GM12878 (cell line): ENCODE results near the gene SLCO2B1. TPM values are rescaled to one million over a fixed set of nuclear protein-coding genes. Genes with fewer than 3 reads are reported as not detected.

Source experiments
- polyA plus RNA-seq, 11 experiments: library from polyadenylated mRNA; depleted of rRNA in 4 of 11; unstranded in 6 of 11; stranded (reverse) in 5 of 11; fragments of >200 nt; fragmentation: Nextera tagmentation in 4 of 11; fragmentation: Illumina TruSeq in 1 of 11; extraction: Ambion mirVana in 4 of 11; extraction: Trizol in 1 of 11; gene quantifications; 1 replicate in 1 of 11; 2 replicates in 10 of 11; pipeline versions ENCODE4 v1.2.1 to v1.2.3, GENCODE V29; 2011 to 2016; ENCODE audit warnings: inconsistent platforms in 2 of 11, missing spikeins in 2 of 11, low read depth in 1 of 11
- total RNA-seq, 4 experiments: library from RNA; depleted of rRNA in 3 of 4; stranded (reverse); fragments of >200 nt in 3 of 4; fragmentation: Illumina TruSeq in 1 of 4; extraction: Trizol in 1 of 4; gene quantifications; 2 replicates each; pipeline versions ENCODE4 v1.2.1 to v1.2.3, GENCODE V29; 2013 to 2021

The SLCO2B1 gene
- total and polyA plus RNA-seq, 10 of the 15 experiments (the other 5 are each of a cell fraction or from before 2014, with no cell fraction given) = 0.05 to 3.5 (median 0.93) TPM; not detected in 2

Other genes with a start within 250 kb of the SLCO2B1 start
- gene XRRA1, start 202.0 kb upstream of the SLCO2B1 start, total RNA-seq (2014; rRNA removed) = 3.7 and 4.1 TPM in 2 replicates
- gene XRRA1, start 202.0 kb upstream of the SLCO2B1 start, total RNA-seq (2014; rRNA removed; fragmentation: Illumina TruSeq; extraction: Trizol) = 3.9 and 5.2 TPM in 2 replicates
- gene XRRA1, start 202.0 kb upstream of the SLCO2B1 start, total RNA-seq (2021) = 7.3 and 11.0 TPM in 2 replicates
- gene XRRA1, start 202.0 kb upstream of the SLCO2B1 start, polyA plus RNA-seq (2011; rRNA removed) = 3.2 and 4.6 TPM in 2 replicates
- 4.6 and 5.9 TPM in 2 replicates for gene XRRA1, start 202.0 kb upstream of the SLCO2B1 start, polyA plus RNA-seq (2014; fragmentation: Illumina TruSeq; extraction: Trizol)
- 1 to 10 TPM; 2.5 to 7.4 TPM for gene XRRA1, start 202.0 kb upstream of the SLCO2B1 start, polyA plus RNA-seq (2014; fragmentation: Nextera tagmentation; extraction: Ambion mirVana)
- gene XRRA1, start 202.0 kb upstream of the SLCO2B1 start, polyA plus RNA-seq (2014; rRNA removed) = 3.1 and 3.9 TPM in 2 replicates
- gene XRRA1, start 202.0 kb upstream of the SLCO2B1 start, polyA plus RNA-seq (2016; fragmentation: Nextera tagmentation; extraction: Ambion mirVana) = 1 to 10 TPM; 7.4 to 8.8 TPM
- 40.7 and 48.3 TPM in 2 replicates for gene SPCS2, start 201.8 kb upstream of the SLCO2B1 start, total RNA-seq (2014; rRNA removed)
- gene SPCS2, start 201.8 kb upstream of the SLCO2B1 start, total RNA-seq (2014; rRNA removed; fragmentation: Illumina TruSeq; extraction: Trizol) = 52.9 and 53.6 TPM in 2 replicates
- 143 and 145 TPM in 2 replicates for gene SPCS2, start 201.8 kb upstream of the SLCO2B1 start, total RNA-seq (2021)
- gene SPCS2, start 201.8 kb upstream of the SLCO2B1 start, polyA plus RNA-seq (2011; rRNA removed) = 192 and 234 TPM in 2 replicates
- 176 and 220 TPM in 2 replicates for gene SPCS2, start 201.8 kb upstream of the SLCO2B1 start, polyA plus RNA-seq (2014; fragmentation: Illumina TruSeq; extraction: Trizol)
- 100 to 1,000 TPM; 429 to 430 TPM for gene SPCS2, start 201.8 kb upstream of the SLCO2B1 start, polyA plus RNA-seq (2014; fragmentation: Nextera tagmentation; extraction: Ambion mirVana)
- gene SPCS2, start 201.8 kb upstream of the SLCO2B1 start, polyA plus RNA-seq (2014; rRNA removed) = 192 and 236 TPM in 2 replicates
- 100 to 1,000 TPM; 636 to 661 TPM for gene SPCS2, start 201.8 kb upstream of the SLCO2B1 start, polyA plus RNA-seq (2016; fragmentation: Nextera tagmentation; extraction: Ambion mirVana)
- 17.3 and 18.1 TPM in 2 replicates for gene NEU3, start 162.2 kb upstream of the SLCO2B1 start, total RNA-seq (2014; rRNA removed)
- gene NEU3, start 162.2 kb upstream of the SLCO2B1 start, total RNA-seq (2014; rRNA removed; fragmentation: Illumina TruSeq; extraction: Trizol) = 14.8 and 15.4 TPM in 2 replicates
- 13.3 and 13.9 TPM in 2 replicates for gene NEU3, start 162.2 kb upstream of the SLCO2B1 start, total RNA-seq (2021)
- 13.4 and 14.8 TPM in 2 replicates for gene NEU3, start 162.2 kb upstream of the SLCO2B1 start, polyA plus RNA-seq (2011; rRNA removed)
- gene NEU3, start 162.2 kb upstream of the SLCO2B1 start, polyA plus RNA-seq (2014; fragmentation: Illumina TruSeq; extraction: Trizol) = 13.4 and 13.9 TPM in 2 replicates
- gene NEU3, start 162.2 kb upstream of the SLCO2B1 start, polyA plus RNA-seq (2014; fragmentation: Nextera tagmentation; extraction: Ambion mirVana) = 1 to 10 TPM; 2.5 TPM
- gene NEU3, start 162.2 kb upstream of the SLCO2B1 start, polyA plus RNA-seq (2014; rRNA removed) = 15.4 and 20.3 TPM in 2 replicates
- gene NEU3, start 162.2 kb upstream of the SLCO2B1 start, polyA plus RNA-seq (2016; fragmentation: Nextera tagmentation; extraction: Ambion mirVana) = 10 to 100 TPM in 1 of 2 experiments, 1 to 10 TPM in 1; 9.7 to 11.0 TPM
- not detected in 2 replicates for gene OR2AT4, start 54.2 kb upstream of the SLCO2B1 start, total RNA-seq (2014; rRNA removed)
- not detected in 2 replicates for gene OR2AT4, start 54.2 kb upstream of the SLCO2B1 start, total RNA-seq (2014; rRNA removed; fragmentation: Illumina TruSeq; extraction: Trizol)
- not detected in 2 replicates for gene OR2AT4, start 54.2 kb upstream of the SLCO2B1 start, total RNA-seq (2021)
- gene OR2AT4, start 54.2 kb upstream of the SLCO2B1 start, polyA plus RNA-seq (2011; rRNA removed) = 0.01 TPM in 1 of 2 replicates, not detected in the other
- not detected in 2 replicates for gene OR2AT4, start 54.2 kb upstream of the SLCO2B1 start, polyA plus RNA-seq (2014; fragmentation: Illumina TruSeq; extraction: Trizol)
- gene OR2AT4, start 54.2 kb upstream of the SLCO2B1 start, polyA plus RNA-seq (2014; fragmentation: Nextera tagmentation; extraction: Ambion mirVana) = not detected
- gene OR2AT4, start 54.2 kb upstream of the SLCO2B1 start, polyA plus RNA-seq (2014; rRNA removed) = not detected in 2 replicates
- not detected for gene OR2AT4, start 54.2 kb upstream of the SLCO2B1 start, polyA plus RNA-seq (2016; fragmentation: Nextera tagmentation; extraction: Ambion mirVana)
- not detected in 2 replicates for gene TPBGL, start 89.7 kb downstream of the SLCO2B1 start, total RNA-seq (2014; rRNA removed)
- gene TPBGL, start 89.7 kb downstream of the SLCO2B1 start, total RNA-seq (2014; rRNA removed; fragmentation: Illumina TruSeq; extraction: Trizol) = not detected in 2 replicates
- gene TPBGL, start 89.7 kb downstream of the SLCO2B1 start, total RNA-seq (2021) = not detected in 2 replicates
- not detected in 2 replicates for gene TPBGL, start 89.7 kb downstream of the SLCO2B1 start, polyA plus RNA-seq (2011; rRNA removed)
- gene TPBGL, start 89.7 kb downstream of the SLCO2B1 start, polyA plus RNA-seq (2014; fragmentation: Illumina TruSeq; extraction: Trizol) = not detected in 2 replicates
- not detected for gene TPBGL, start 89.7 kb downstream of the SLCO2B1 start, polyA plus RNA-seq (2014; fragmentation: Nextera tagmentation; extraction: Ambion mirVana)
- not detected in 2 replicates for gene TPBGL, start 89.7 kb downstream of the SLCO2B1 start, polyA plus RNA-seq (2014; rRNA removed)
- gene TPBGL, start 89.7 kb downstream of the SLCO2B1 start, polyA plus RNA-seq (2016; fragmentation: Nextera tagmentation; extraction: Ambion mirVana) = not detected
- gene ARRB1, start 200.6 kb downstream of the SLCO2B1 start, total RNA-seq (2014; rRNA removed) = 1.0 and 1.5 TPM in 2 replicates
- 2.3 TPM in 2 replicates for gene ARRB1, start 200.6 kb downstream of the SLCO2B1 start, total RNA-seq (2014; rRNA removed; fragmentation: Illumina TruSeq; extraction: Trizol)
- gene ARRB1, start 200.6 kb downstream of the SLCO2B1 start, total RNA-seq (2021) = 2.9 and 3.0 TPM in 2 replicates
- gene ARRB1, start 200.6 kb downstream of the SLCO2B1 start, polyA plus RNA-seq (2011; rRNA removed) = 7.5 and 12.9 TPM in 2 replicates
- 1.1 and 1.8 TPM in 2 replicates for gene ARRB1, start 200.6 kb downstream of the SLCO2B1 start, polyA plus RNA-seq (2014; fragmentation: Illumina TruSeq; extraction: Trizol)
- under 1 TPM; 0.42 TPM for gene ARRB1, start 200.6 kb downstream of the SLCO2B1 start, polyA plus RNA-seq (2014; fragmentation: Nextera tagmentation; extraction: Ambion mirVana)
- 1.6 and 1.8 TPM in 2 replicates for gene ARRB1, start 200.6 kb downstream of the SLCO2B1 start, polyA plus RNA-seq (2014; rRNA removed)
- gene ARRB1, start 200.6 kb downstream of the SLCO2B1 start, polyA plus RNA-seq (2016; fragmentation: Nextera tagmentation; extraction: Ambion mirVana) = under 1 TPM; 0.39 to 0.42 TPM
- 3,162 and 3,203 TPM in 2 replicates for gene RPS3, start 248.4 kb downstream of the SLCO2B1 start, total RNA-seq (2014; rRNA removed)
- gene RPS3, start 248.4 kb downstream of the SLCO2B1 start, total RNA-seq (2014; rRNA removed; fragmentation: Illumina TruSeq; extraction: Trizol) = 4,299 and 4,364 TPM in 2 replicates
- 4,496 and 4,555 TPM in 2 replicates for gene RPS3, start 248.4 kb downstream of the SLCO2B1 start, total RNA-seq (2021)
- gene RPS3, start 248.4 kb downstream of the SLCO2B1 start, polyA plus RNA-seq (2011; rRNA removed) = 4,355 and 4,741 TPM in 2 replicates
- 5,039 and 6,875 TPM in 2 replicates for gene RPS3, start 248.4 kb downstream of the SLCO2B1 start, polyA plus RNA-seq (2014; fragmentation: Illumina TruSeq; extraction: Trizol)
- gene RPS3, start 248.4 kb downstream of the SLCO2B1 start, polyA plus RNA-seq (2014; fragmentation: Nextera tagmentation; extraction: Ambion mirVana) = 1,000 to 10,000 TPM; 7,007 to 9,556 TPM
- gene RPS3, start 248.4 kb downstream of the SLCO2B1 start, polyA plus RNA-seq (2014; rRNA removed) = 4,204 and 4,437 TPM in 2 replicates
- 1,000 to 10,000 TPM; 2,127 to 2,136 TPM for gene RPS3, start 248.4 kb downstream of the SLCO2B1 start, polyA plus RNA-seq (2016; fragmentation: Nextera tagmentation; extraction: Ambion mirVana)